ENCODE results near the gene DNAAF5. TPM values are rescaled to one million over a fixed set of nuclear protein-coding genes. Genes with fewer than 3 reads are reported as not detected.

DNAAF5 gene
- total RNA-seq, 2 donors from 2014 or later = 17.9 to 46.5 TPM

DNA sequence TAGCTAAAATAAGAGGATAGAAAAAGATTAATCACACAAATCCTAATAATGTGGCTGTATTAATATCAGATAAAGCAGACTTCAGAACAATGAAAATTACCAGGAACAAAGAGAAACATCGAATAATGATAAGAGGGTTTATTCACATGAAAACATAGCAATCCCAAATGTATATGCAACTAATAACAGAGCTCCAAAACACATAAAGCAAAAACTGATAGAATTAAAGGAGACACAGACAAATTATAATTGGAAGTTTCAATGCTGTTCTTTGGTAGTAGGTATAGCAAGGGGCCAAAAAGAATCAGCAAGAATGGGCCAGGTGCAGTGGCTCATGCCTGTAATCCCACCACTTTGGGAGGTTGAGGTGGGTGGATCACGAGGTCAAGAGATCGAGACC lies 23.4 kb upstream of the DNAAF5 start:
- no peaks in the 10 kb centered on the region for H3K9me3 ChIP-seq
- no peak for DNase-seq
- no peaks in the 10 kb centered on the region for H3K27me3 ChIP-seq
- WGBS, 2 donors = 87 to 100% methylated on average over 3 of the region's 3 CpGs
- peaks cover 10% of the 10 kb centered on the region for H3K4me1 ChIP-seq
- intact Hi-C loops (cut with DNase I) = no loop called here
- H3K4me3 ChIP-seq = no peak overlapping the region
- no peak for ATAC-seq
- H3K27ac ChIP-seq = no peak overlapping the region
- no peaks in the 10 kb centered on the region for H3K36me3 ChIP-seq (replicated peaks in 1 of 2; ENCODE audit: insufficient read depth in 1 of 2, low read depth in 2 of 2)
- TF ChIP-seq, protein P1, sequence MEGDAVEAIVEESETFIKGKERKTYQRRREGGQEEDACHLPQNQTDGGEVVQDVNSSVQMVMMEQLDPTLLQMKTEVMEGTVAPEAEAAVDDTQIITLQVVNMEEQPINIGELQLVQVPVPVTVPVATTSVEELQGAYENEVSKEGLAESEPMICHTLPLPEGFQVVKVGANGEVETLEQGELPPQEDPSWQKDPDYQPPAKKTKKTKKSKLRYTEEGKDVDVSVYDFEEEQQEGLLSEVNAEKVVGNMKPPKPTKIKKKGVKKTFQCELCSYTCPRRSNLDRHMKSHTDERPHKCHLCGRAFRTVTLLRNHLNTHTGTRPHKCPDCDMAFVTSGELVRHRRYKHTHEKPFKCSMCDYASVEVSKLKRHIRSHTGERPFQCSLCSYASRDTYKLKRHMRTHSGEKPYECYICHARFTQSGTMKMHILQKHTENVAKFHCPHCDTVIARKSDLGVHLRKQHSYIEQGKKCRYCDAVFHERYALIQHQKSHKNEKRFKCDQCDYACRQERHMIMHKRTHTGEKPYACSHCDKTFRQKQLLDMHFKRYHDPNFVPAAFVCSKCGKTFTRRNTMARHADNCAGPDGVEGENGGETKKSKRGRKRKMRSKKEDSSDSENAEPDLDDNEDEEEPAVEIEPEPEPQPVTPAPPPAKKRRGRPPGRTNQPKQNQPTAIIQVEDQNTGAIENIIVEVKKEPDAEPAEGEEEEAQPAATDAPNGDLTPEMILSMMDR (IDR thresholded peaks at IDR 0.05) = no peak
- no peak for TF ChIP-seq POLR2A (IDR thresholded peaks at IDR 0.05)

DNA sequence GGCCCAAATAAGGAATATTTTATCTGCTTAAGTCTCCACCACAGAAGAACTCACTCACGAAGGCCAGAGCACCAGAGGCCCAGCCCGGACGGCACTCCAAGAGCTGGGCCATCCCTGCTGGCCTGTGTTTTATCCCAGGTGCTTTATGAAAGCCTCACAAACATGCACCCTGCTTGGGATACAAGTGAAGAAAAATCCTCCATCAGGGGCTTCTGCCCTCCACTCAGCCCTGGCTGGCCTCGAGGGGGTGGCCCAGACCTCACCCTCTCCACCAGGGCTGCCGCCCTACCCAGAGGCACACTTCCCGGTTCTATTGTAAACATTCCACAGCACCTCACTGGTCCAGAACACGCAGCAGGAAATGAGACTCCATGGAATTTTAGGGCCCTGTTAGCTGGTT lies 19.8 kb upstream of the DNAAF5 start:
- no peaks in the 10 kb centered on the region for H3K27me3 ChIP-seq
- intact Hi-C loops (cut with DNase I) = no loop called here
- no peak overlapping the region for H3K27ac ChIP-seq
- H3K4me3 ChIP-seq = no peak overlapping the region
- TF ChIP-seq POLR2A (IDR thresholded peaks at IDR 0.05) = no peak
- TF ChIP-seq, protein P1 (IDR thresholded peaks at IDR 0.05) = no peak
- 85 to 96% methylated on average over 4 to 7 of the region's 7 CpGs for WGBS, 2 donors
- H3K9me3 ChIP-seq = no peaks in the 10 kb centered on the region
- H3K4me1 ChIP-seq = peaks cover 11% of the 10 kb centered on the region
- H3K36me3 ChIP-seq (replicated peaks in 1 of 2; ENCODE audit: insufficient read depth in 1 of 2, low read depth in 2 of 2) = no peaks in the 10 kb centered on the region
- ATAC-seq (no peak), DNase-seq (no peak)

GRCh38 chr7:707296-708000 lies 19.1 kb upstream of the DNAAF5 start:
- intact Hi-C loops (cut with DNase I) = no loop called here
- TF ChIP-seq, protein P1 (IDR thresholded peaks at IDR 0.05) = no peak
- no peak for TF ChIP-seq POLR2A (IDR thresholded peaks at IDR 0.05)
- WGBS, 2 donors = 87 to 90% methylated on average over 11 to 17 of the region's 17 CpGs
- H3K27me3 ChIP-seq = no peaks in the 10 kb centered on the region
- H3K4me3 ChIP-seq = no peak overlapping the region
- H3K4me1 ChIP-seq = peaks cover 16% of the 10 kb centered on the region
- H3K9me3 ChIP-seq = no peaks in the 10 kb centered on the region
- no peak for DNase-seq
- ATAC-seq = no peak
- no peak overlapping the region for H3K27ac ChIP-seq
- H3K36me3 ChIP-seq (replicated peaks in 1 of 2; ENCODE audit: insufficient read depth in 1 of 2, low read depth in 2 of 2) = no peaks in the 10 kb centered on the region

GRCh38 chr7:710161-710560 lies 16.3 kb upstream of the DNAAF5 start:
- Histone ChIP-seq H3K9me3 (no peaks in the 10 kb centered on the region), H3K27me3 (no peaks in the 10 kb centered on the region), H3K4me3 (no peak overlapping the region), H3K36me3 (replicated peaks in 1 of 2; ENCODE audit: insufficient read depth in 1 of 2, low read depth in 2 of 2) (no peaks in the 10 kb centered on the region), H3K4me1 (peaks cover 11% of the 10 kb centered on the region), H3K27ac (no peak overlapping the region)
- no peak for ATAC-seq
- no peak for TF ChIP-seq POLR2A (IDR thresholded peaks at IDR 0.05)
- intact Hi-C loops (cut with DNase I) = no loop called here
- WGBS, 2 donors = 89 to 95% methylated on average over 14 of the region's 14 CpGs
- no peak for DNase-seq

DNA sequence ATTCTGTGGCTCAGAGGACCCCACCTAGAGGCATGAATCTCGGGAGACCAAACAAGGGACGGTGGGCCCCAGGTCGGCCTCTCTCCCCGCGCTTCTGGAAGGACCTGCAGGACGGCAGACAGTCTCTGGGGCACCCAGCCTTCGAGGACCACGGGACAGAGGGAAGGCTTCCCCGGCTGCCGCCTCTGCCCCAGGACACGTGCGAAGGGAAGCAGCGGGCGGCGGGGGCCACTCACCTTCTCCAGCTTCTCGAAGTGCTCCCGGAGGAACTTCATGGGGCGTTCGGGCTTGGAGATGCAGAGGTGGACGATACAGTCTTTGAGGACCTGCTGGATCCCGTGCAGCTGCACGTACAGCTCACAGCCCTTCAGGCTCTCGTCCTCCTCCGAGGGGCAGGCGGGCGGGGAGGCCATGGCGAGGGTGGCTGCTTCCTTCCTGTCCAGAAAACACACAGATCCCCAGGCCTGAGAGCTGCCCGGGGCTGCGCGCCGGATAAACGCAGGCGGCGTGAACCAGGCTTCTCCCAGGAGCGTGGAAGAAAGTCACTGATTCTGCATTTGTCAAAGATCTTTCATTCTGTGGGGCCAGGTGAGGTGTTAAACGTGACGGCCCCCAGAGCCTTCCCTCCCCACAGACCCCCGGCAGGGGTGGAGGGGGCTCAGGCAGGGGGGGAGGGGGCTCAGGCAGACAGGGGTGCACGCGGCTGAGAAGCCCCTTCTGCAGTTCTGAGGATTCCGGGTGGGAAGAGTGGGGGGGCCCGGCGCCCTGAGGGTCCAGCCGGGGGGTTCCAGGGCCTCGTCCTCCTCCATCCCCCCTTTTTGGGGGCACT lies 15.2 kb upstream of the DNAAF5 start:
- intact Hi-C loops (cut with DNase I) = no loop called here
- WGBS, 2 donors = 64 to 86% methylated on average over 31 to 45 of the region's 45 CpGs
- H3K4me3 ChIP-seq = no peak overlapping the region
- TF ChIP-seq, protein P1 (IDR thresholded peaks at IDR 0.05) = no peak
- no peak for TF ChIP-seq POLR2A (IDR thresholded peaks at IDR 0.05)
- DNase-seq (no peak), ATAC-seq (no peak)
- H3K4me1 ChIP-seq = peaks cover 6% of the 10 kb centered on the region
- no peaks in the 10 kb centered on the region for H3K27me3 ChIP-seq
- H3K9me3 ChIP-seq = no peaks in the 10 kb centered on the region
- H3K27ac ChIP-seq = no peak overlapping the region
- H3K36me3 ChIP-seq (replicated peaks in 1 of 2; ENCODE audit: insufficient read depth in 1 of 2, low read depth in 2 of 2) = no peaks in the 10 kb centered on the region

Measured in body of pancreas (tissue), 4 donors.